Stimulated activated CD4-positive, alpha-beta T cell treated with anti-CD3 and anti-CD28 coated beads, Interleukin-4, amount 100 ng/mL, for 48 hours (primary cell): ENCODE measurements around the gene IL11.

Experiments
- DNase-seq, 2 donors: peaks; one replicate each; pipeline ENCODE4 v3.0.0-alpha.2; 2020; ENCODE audit warnings: low read depth in 2 of 2

The IL11 gene

GRCh38 chr19:55325172-55325571 is 45.1 kb downstream of the IL11 start, which contains the start of gene TMEM150B:
TSS of gene TMEM150B (minus strand) at chr19:55325341. CDS start at chr19:55321036, 4,305 bp downstream.
- no peak for DNase-seq

- DNase-seq = no peak
Measured at GRCh38 chr19:55324662-55325061, 45.6 kb downstream of the IL11 start.

- no peak for DNase-seq
Measured at GRCh38 chr19:55322204-55322885, 47.9 kb downstream of the IL11 start.

GRCh38 chr19:55321466-55322137 is 48.7 kb downstream of the IL11 start:
- no peak for DNase-seq

GRCh38 chr19:55320844-55321419 is 49.3 kb downstream of the IL11 start:
- no peak for DNase-seq

GRCh38 chr19:55319785-55320184 is 50.5 kb downstream of the IL11 start:
- DNase-seq = no peak

GRCh38 chr19:55316646-55317045 is 53.6 kb downstream of the IL11 start:
- DNase-seq = no peak

GRCh38 chr19:55315956-55316525 is 54.2 kb downstream of the IL11 start:
- no peak for DNase-seq

- DNase-seq = no peak
Measured at GRCh38 chr19:55314396-55314795, 55.9 kb downstream of the IL11 start.
